Thymus (tissue), 11 donors: Measurements from ENCODE around the gene TIGD6. TPM values are rescaled to one million over a fixed set of nuclear protein-coding genes. Genes with fewer than 3 reads are reported as not detected.

ENCODE experiments used
- DNase-seq, 9 donors: peaks; one replicate each; pipeline ENCODE4 v3.0.0-alpha.2; 2013; ENCODE audit warnings: low spot score in 9 of 9, low read depth in 6 of 9, missing footprints in 1 of 9
- H3K27ac ChIP-seq, 2 donors: one replicate each; pipeline ENCODE4 v1.5.1; 2013; ENCODE audit warnings: control low read depth in 1 of 2, low read depth in 1 of 2, low read length in 1 of 2, mild to moderate bottlenecking in 1 of 2, moderate library complexity in 1 of 2
- H3K27me3 ChIP-seq, 2 donors: one replicate each; pipeline ENCODE4 v1.5.1; 2013; ENCODE audit warnings: low read length in 1 of 2; ENCODE audit not compliant: control insufficient read depth in 2 of 2, insufficient read depth in 1 of 2
- H3K36me3 ChIP-seq, 2 donors: one replicate each; pipeline ENCODE4 v1.5.1; 2013; ENCODE audit warnings: low read length in 1 of 2, mild to moderate bottlenecking in 1 of 2, moderate library complexity in 1 of 2; ENCODE audit not compliant: control insufficient read depth in 2 of 2, insufficient read depth in 2 of 2
- H3K4me1 ChIP-seq, 2 donors: one replicate each; pipeline ENCODE4 v1.5.1; 2013; ENCODE audit warnings: low read length in 2 of 2; ENCODE audit not compliant: control insufficient read depth in 2 of 2, insufficient read depth in 2 of 2
- H3K4me3 ChIP-seq, 2 donors: one replicate each; pipeline ENCODE4 v1.5.1; 2013; ENCODE audit warnings: low read length in 2 of 2, control low read depth in 1 of 2, mild to moderate bottlenecking in 1 of 2
- H3K9me3 ChIP-seq, 2 donors: one replicate each; pipeline ENCODE4 v1.5.1; 2013; ENCODE audit warnings: low read length in 1 of 2, mild to moderate bottlenecking in 1 of 2; ENCODE audit not compliant: control insufficient read depth in 2 of 2, insufficient read depth in 1 of 2
- WGBS: extraction: QIAGEN DNeasy Blood & Tissue Kit; methylation state at CpG from one replicate; pipeline ENCODE4 v1.1.7; 2013; 5-methylcytosine and 5-hydroxymethylcytosine counted together
- polyA plus RNA-seq: library from polyadenylated mRNA; stranded (reverse); fragments of 200-250 nt; gene quantifications from one replicate; pipeline ENCODE4 v1.2.3, GENCODE V29; 2013
- total RNA-seq: library from RNA; stranded (reverse); fragments of 120-200 nt; gene quantifications from one replicate; pipeline ENCODE4 v1.2.4, GENCODE V29; 2013
- donor health status: healthy.

The TIGD6 gene
- total and polyA plus RNA-seq, 2 donors: 3.5 to 4.1 TPM

DNA sequence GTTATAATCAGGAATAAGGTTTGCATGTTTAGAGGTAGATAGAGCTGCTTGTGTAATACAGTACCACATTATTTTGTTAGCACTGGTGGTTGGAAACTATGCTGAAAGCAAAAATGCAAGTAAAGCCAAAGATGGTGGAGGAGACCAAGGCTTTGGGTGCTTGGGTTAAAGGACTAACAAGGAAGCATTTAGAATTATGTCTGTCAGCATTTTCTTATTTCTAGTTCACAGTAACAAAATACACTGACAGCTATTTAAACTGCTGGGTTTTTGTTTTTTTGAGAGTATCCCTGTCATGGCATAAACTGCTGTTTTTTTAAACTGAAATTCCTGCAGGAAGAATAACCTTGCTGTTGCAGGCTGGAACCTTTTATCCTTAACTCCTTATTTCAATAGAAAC is 6.6 kb upstream of the TIGD6 start:
- Histone ChIP-seq H3K27ac (no peak overlapping the region), H3K9me3 (no peaks in the 10 kb centered on the region), H3K36me3 (peaks cover 33 to 57% of the 10 kb centered on the region in 2 donors), H3K4me1 (peaks cover 0 to 3% of the 10 kb centered on the region in 2 donors), H3K4me3 (no peak overlapping the region), H3K27me3 (no peaks in the 10 kb centered on the region)
- DNase-seq: no peak

DNA sequence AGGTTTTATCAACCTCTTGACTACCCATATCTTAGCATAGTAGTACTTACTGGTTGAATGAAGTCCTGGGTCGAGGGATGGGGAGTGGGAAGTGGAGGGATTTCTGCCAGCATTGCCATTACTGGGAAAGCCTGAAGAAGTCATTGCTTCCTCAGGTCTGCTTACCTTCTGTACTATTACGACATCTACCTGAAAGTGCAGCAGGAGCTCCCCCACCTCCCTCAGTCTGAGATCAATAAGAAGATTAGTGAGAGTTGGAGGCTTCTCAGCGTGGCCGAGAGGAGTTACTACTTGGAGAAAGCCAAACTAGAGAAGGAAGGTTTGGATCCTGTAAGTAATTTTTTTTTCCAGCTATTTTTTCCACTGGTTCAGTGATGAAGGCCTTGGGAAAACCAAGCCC is 5.9 kb upstream of the TIGD6 start:
- 97% methylated on average over 4 of the region's 4 CpGs for WGBS
- H3K27ac ChIP-seq: no peak overlapping the region
- no peaks in the 10 kb centered on the region for H3K9me3 ChIP-seq
- H3K27me3 ChIP-seq: no peaks in the 10 kb centered on the region
- DNase-seq: no peak
- peaks cover 32 to 53% of the 10 kb centered on the region in 2 donors for H3K36me3 ChIP-seq
- H3K4me3 ChIP-seq: no peak overlapping the region
- H3K4me1 ChIP-seq: peaks cover 0 to 11% of the 10 kb centered on the region in 2 donors

DNA sequence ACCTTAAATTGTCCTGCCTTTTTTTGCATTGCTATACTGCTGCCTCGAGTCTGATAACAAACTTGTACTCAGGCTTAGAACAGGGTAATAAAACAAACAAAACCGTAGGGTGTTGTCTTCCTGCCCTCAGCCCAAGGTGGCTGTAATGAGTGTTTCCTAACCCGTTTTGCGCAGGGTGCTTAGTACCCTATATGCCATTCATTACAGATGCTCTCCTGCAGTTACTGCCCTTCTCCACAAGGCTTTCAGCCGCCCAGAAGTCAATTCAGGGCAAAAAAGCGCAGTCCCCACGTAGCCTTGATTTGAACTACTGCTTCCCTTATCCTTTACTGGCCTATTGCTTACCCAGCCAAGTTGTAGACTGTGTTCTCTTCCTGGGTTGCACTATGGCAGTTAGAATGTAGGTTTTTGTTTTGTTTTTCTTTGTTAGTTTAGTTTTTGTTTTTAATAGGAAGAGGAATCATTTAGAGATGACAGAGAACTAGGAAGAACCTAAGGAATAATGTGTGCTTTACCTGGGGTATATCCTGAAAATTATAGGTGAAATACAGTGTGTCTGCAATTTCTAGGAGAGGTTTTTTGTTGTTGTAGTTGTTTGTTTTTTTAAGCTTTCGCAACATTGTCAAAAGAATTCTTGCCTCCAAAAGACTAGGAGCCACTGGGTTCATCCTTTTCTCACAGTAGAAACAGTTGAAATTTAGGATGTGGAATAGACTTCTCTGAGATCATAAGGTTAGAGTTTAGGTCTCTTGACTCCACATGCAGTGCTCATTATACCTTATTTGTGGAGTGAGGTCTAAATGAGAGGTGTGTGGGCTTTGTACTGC is 1.4 kb upstream of the TIGD6 start:
- Histone ChIP-seq H3K36me3 (peaks cover 8 to 24% of the 10 kb centered on the region in 2 donors), H3K9me3 (no peaks in the 10 kb centered on the region), H3K4me3 (peak overlapping the region; percentile 84 to 92), H3K4me1 (peaks cover 7 to 18% of the 10 kb centered on the region in 2 donors), H3K27ac (peak overlapping the region; percentile 1 to 88), H3K27me3 (no peaks in the 10 kb centered on the region)
- WGBS: 15% methylated on average over 8 of the region's 8 CpGs
- DNase-seq: peak in 8 of 9 donors; percentile 32 to 80 (median 48)

DNA sequence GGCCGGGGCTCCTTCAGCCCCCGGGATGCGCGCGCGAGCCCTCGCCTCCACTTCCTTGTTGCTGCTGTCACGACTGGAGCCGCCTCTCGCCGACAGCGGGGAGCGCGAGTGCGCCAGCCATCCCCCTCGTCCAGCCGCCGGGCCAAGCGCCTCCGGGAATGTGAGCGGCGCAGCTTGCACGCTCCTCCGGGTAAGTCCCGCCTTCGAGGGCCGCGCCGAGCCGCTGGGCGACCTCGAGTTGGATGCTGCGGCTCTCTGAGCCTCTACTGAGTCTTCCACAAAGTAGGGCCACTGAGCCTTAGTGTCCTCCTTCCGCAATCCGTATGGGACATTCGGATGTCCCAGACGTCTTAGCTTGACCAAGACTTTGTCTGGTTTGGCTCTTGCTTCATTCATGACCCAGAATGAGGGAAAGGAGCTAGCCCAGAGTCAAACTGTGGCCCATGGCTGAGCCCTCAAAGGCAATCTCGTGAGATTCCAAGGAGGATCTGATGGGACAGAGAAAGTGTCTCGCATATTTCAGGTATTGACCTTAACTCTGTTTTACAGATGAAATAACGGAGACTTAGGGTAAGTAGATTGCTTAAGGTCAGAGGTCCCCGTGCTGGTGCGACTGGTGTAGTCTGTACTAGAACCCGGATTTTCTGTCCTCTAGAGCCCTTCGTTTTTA is 671 bp upstream of the TIGD6 start:
- peaks cover 3 to 18% of the 10 kb centered on the region in 2 donors for H3K36me3 ChIP-seq
- H3K27ac ChIP-seq: peak overlapping the region; percentile 88 to 92
- under 1% methylated on average over 44 of the region's 44 CpGs for WGBS
- no peaks in the 10 kb centered on the region for H3K9me3 ChIP-seq
- peak in 7 of 9 donors; percentile 3 to 54 (median 31) for DNase-seq
- peaks cover 7 to 18% of the 10 kb centered on the region in 2 donors for H3K4me1 ChIP-seq
- H3K4me3 ChIP-seq: peak overlapping the region; percentile 84 to 92
- no peaks in the 10 kb centered on the region for H3K27me3 ChIP-seq

GRCh38 chr5:149999866-150000255 is 593 bp downstream of the TIGD6 start:
- Histone ChIP-seq H3K27ac (peak overlapping the region; percentile 88 to 92), H3K4me3 (peak overlapping the region; percentile 84 to 92), H3K4me1 (peaks cover 7 to 18% of the 10 kb centered on the region in 2 donors), H3K27me3 (no peaks in the 10 kb centered on the region), H3K9me3 (no peaks in the 10 kb centered on the region), H3K36me3 (peaks cover 0 to 10% of the 10 kb centered on the region in 2 donors)
- WGBS: 37% methylated on average over 7 of the region's 7 CpGs
- DNase-seq: peak in 1 of 9 donors; percentile 2

- no peak overlapping the region for H3K27ac ChIP-seq
- 95% methylated on average over 3 of the region's 3 CpGs for WGBS
- peaks cover 7 to 18% of the 10 kb centered on the region in 2 donors for H3K4me1 ChIP-seq
- no peaks in the 10 kb centered on the region for H3K27me3 ChIP-seq
- no peaks in the 10 kb centered on the region for H3K9me3 ChIP-seq
- no peak overlapping the region for H3K4me3 ChIP-seq
- peaks cover 0 to 5% of the 10 kb centered on the region in 2 donors for H3K36me3 ChIP-seq
- DNase-seq: no peak
Measured at GRCh38 chr5:149999359-149999758, 1.1 kb downstream of the TIGD6 start.

- H3K9me3 ChIP-seq: no peaks in the 10 kb centered on the region
- H3K27me3 ChIP-seq: no peaks in the 10 kb centered on the region
- H3K36me3 ChIP-seq: no peaks in the 10 kb centered on the region
- WGBS: 99% methylated on average over 3 of the region's 3 CpGs
- H3K27ac ChIP-seq: no peak overlapping the region
- H3K4me1 ChIP-seq: peaks cover 7 to 18% of the 10 kb centered on the region in 2 donors
- DNase-seq: no peak
- no peak overlapping the region for H3K4me3 ChIP-seq
Measured at GRCh38 chr5:149998281-149998680, 2.2 kb downstream of the TIGD6 start.

- Histone ChIP-seq H3K9me3 (no peaks in the 10 kb centered on the region), H3K36me3 (no peaks in the 10 kb centered on the region), H3K27ac (no peak overlapping the region), H3K4me3 (no peak overlapping the region), H3K27me3 (no peaks in the 10 kb centered on the region), H3K4me1 (peaks cover 7 to 8% of the 10 kb centered on the region in 2 donors)
- 98% methylated on average over 6 of the region's 6 CpGs for WGBS
- no peak for DNase-seq
Measured at GRCh38 chr5:149996205-149996890, 4.1 kb downstream of the TIGD6 start.
